ENCODE measurements around the gene DENND2C.

Gene DENND2C

DNA sequence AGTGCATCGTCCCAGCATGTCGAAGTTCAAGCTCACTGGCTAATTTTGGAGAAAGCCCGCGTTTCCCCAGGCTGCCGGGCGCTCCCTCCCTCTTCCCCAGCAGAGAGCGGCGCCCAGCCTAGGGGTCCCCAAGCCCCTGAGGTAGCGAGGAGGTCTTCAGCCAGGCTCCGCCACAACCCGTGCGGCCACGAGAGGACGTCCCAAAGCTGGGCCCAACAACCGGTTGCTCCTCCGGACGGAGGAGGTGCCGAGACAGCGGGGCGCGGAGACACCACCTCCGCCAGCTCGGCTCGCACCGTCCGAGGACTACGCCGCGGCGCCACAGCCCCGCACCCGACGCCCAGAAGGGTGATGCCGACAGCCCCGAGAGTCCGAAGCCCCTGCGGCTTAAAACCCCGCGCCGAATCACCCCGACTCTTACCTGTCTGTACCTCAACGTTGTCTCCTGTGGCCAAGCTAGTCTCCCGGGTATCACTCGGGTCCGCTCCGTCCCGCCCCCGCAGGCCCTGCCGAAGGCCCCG, at the start of gene DENND2C:
Gene DENND2C, minus strand, starts transcription at position 488 of the 521 bp plus-strand sequence. CDS start 44,065 bp downstream, outside the sequence.
- DNase-seq = peak in 6 of 56 donors; percentile 15 to 50 (median 28)

GRCh38 chr1:114719424-114719787, 49.6 kb upstream of the DENND2C start:
- no peak for DNase-seq

- DNase-seq = no peak
Measured at GRCh38 chr1:114718661-114719423, 49.0 kb upstream of the DENND2C start.

GRCh38 chr1:114716304-114717170, 46.7 kb upstream of the DENND2C start, which contains the start of gene NRAS:
Gene NRAS, minus strand, starts transcription at chr1:114716771. Its CDS starts 611 bp downstream, at chr1:114716160.
- peak; percentile 30 to 96 (median 86) for DNase-seq

GRCh38 chr1:114715952-114716303, 46.1 kb upstream of the DENND2C start:
- no peak for DNase-seq

- DNase-seq = no peak
Measured at GRCh38 chr1:114712977-114713376, 43.1 kb upstream of the DENND2C start.

DNA sequence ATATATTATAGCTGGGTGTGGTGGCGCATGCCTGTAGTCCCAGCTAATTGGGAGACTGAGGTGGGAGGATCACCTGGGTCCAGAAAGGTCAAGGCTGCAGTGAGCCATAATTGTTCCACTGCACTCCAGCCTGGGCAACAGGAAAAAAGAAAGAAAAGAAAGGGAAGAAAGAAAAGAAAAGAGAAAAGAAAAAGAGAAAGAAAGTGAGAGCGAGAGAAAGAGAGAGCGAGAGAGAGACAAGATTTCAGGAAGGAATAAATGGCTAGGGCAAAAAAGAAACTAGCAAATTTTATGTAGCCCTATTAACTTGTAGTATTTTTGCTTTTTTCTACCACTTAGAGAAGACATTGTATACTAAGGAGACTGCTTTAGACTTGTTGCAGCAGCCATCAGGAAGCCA, 40.5 kb upstream of the DENND2C start:
- no peak for DNase-seq

- no peak for DNase-seq
Measured at GRCh38 chr1:114707604-114708003, 37.8 kb upstream of the DENND2C start.

DNA sequence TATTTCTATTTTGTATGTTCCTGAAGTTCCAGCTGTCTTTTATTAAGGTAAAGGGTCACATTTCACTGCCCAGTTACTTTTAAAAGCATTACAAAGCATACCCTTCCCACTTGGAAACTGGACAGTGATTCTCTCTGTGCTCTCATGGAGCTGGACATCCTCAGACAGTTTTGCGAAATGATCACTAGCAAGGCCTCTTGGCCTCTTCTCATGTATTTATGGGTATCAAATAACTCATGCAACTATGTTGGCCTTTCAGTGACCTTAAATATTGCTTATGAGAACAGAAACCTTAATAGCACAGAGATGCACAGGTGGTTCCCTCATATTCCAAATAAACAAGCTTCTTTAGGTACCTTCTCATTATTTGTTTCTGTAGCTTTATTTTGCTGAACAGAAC, 33.4 kb upstream of the DENND2C start:
- DNase-seq = no peak

- no peak for DNase-seq
Measured at GRCh38 chr1:114702737-114703136, 32.9 kb upstream of the DENND2C start.

DNA sequence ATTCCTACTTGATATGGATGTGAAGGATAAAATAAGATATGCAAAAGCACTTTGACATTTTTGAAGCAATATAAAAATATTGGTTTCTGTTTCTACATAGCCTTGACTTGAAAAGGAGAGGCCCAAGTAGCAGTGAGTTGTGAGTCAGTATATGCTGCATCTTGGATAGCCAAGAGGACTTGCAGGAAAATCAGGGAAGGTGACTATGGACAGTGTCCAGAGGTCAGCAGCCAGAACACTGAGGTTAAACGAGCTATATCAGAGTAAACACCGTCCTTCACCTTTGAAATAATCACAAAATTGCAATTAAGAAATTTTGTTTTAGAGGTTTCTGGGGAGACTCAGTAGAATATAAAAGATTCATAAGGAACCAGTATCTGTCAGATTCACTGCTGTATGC, 32.1 kb upstream of the DENND2C start:
- no peak for DNase-seq

GRCh38 chr1:114700036-114700600, 30.3 kb upstream of the DENND2C start:
- DNase-seq = no peak

DNA sequence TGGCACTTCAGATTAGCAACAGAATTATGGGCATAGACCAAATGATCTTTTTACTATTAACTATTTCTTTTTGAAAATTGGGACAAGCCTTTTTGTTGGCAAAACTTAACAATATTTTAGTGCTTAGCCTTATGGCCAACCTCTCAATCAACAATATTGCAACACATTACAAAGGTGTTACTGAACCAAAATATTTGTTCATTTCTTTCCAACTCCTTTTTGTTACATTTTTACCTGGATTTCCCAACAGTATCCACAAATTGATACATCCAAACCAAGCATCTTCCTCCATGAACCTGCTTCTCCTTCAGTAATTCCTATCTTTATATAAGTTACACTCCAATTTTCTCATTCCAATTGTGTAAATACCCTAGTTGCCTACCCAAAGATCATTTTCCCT, 27.0 kb upstream of the DENND2C start:
- DNase-seq = no peak

DNA sequence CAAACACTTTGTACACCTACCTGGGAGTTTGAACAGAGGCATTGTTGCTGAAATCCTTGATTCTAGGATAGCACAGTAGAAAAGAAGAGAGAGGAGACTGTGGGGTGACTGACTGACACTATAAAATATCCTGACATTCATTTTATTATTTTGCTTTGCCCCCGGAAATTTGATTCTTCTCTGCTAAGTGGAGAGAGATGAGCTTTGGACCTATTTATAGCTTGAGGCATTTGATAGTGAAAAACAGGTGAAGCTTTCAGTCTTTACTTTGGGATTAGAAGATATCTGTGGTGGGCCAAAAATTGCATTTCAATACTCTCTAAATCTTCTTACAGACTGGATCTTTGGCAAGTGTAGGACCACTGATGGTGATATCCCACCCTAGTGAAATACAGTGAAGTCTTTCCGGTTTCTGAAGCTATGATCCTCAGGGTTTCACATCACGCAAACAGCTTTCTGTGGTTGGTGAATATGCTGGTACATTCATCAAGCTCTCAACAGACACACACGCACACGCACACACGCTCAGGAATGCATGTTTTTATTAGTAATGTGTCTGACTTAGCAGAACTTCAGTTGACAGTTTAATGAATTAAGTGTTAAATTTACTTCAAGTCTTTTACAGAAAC, 25.7 kb upstream of the DENND2C start, which contains the start of gene AMPD1:
Gene AMPD1, minus strand, starts transcription at position 117 of the 629 bp plus-strand sequence. Its CDS starts 75 bp downstream, at position 42.
- DNase-seq = no peak

DNA sequence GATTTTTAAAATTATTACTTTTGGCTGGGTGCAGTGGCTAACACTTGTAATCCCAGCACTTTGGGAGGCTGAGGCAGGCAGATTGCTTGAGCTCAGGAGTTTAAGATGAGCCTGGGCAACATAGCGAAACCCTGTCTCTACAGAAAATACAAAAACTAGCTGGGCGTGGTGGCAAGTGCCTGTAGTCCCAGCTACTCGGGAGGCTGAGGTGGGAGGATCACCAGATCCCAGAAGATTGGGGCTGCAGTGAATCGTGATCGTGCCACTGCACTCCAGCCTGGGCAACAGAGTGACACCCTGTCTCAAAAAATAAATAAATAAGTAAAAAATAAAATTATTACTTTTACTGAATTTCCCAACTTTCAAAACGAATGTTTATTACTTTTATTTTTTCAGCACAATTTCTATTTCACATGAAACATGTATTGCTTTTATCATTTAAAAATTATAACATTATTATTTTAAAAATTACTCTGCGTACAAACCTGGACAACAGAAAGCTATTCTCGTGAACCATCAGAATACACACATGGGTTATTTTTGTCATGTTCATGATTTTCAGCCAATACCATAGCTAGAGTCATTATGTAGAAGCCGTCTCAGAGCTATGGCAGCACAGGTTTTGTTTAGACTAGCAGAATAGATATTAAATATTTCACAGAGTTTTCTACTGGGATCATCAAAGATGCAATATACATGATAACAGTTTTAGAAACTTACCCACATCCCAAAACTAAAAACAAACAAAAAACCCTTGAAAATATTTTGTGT, 24.9 kb upstream of the DENND2C start:
- DNase-seq = no peak

DNA sequence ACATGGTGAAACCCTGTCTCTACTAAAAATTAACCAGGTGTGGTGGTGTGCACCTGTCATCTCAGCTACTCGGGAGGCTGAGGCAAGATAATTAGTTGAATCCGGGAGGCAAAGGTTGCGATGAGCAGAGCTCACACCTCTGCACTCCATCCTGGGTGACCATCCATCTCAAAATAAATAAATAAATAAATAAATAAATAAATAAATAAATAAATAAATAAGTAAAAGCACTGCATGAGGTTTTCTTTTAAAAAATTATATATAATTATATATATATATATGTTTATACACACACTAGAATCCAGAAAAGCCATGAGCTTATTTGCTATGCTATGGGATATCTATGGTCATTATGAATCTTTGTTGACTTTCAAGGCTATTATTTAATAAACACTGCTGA, 23.1 kb upstream of the DENND2C start:
- DNase-seq = no peak

- DNase-seq = no peak
Measured at GRCh38 chr1:114691061-114691460, 21.2 kb upstream of the DENND2C start.

DNA sequence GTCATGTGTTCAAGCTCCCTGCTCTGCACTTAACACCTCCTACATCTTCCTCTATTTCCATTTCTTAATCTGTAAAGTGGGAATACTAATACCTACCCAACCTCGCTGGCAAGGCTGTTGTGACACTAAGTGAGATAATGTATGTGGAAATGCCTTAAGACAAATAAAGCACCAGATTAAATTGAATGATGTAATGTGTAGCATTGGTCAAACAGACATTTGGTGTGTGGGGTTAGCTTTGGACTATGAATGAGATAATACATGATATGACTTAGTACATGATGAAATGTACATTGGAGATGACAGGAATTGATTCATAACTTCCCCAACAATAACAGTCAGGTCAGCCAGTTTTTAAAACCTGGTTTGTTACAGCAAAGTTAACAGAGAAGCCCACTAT, 20.3 kb upstream of the DENND2C start:
- DNase-seq = no peak

- DNase-seq = no peak
Measured at GRCh38 chr1:114688526-114688925, 18.7 kb upstream of the DENND2C start.

GRCh38 chr1:114685851-114686250, 16.0 kb upstream of the DENND2C start:
- no peak for DNase-seq

- DNase-seq = no peak
Measured at GRCh38 chr1:114677691-114678090, 7.8 kb upstream of the DENND2C start.
